ENCODE results near the gene MMP13. TPM values are rescaled to one million over a fixed set of nuclear protein-coding genes. Genes with fewer than 3 reads are reported as not detected.

MMP13 gene
- total RNA-seq (2022; extraction: Qiagen RNA extraction), result 0.07 TPM in 1 of 5 replicates, not detected in the others

GRCh38 chr11:102955624-102956023 is at the start of gene MMP13:
Gene MMP13, minus strand, starts transcription at chr11:102955732. Its CDS starts 27 bp downstream, at chr11:102955705.

Other genes with a start within 250 kb of the MMP13 start
- not detected in 5 replicates for gene MMP27, start 250.0 kb downstream of the MMP13 start, total RNA-seq (2022; extraction: Qiagen RNA extraction)
- gene MMP8, start 230.8 kb downstream of the MMP13 start, total RNA-seq (2022; extraction: Qiagen RNA extraction), result not detected in 5 replicates
- gene MMP10, start 175.1 kb downstream of the MMP13 start, total RNA-seq (2022; extraction: Qiagen RNA extraction), result 0.62 to 1.5 TPM (median 0.96 TPM) in 5 replicates
- 0.43 to 1.4 TPM (median 0.68 TPM) in 5 replicates for gene MMP1, start 157.6 kb downstream of the MMP13 start, total RNA-seq (2022; extraction: Qiagen RNA extraction)
- 0.12 TPM in 1 of 5 replicates, not detected in the others for gene MMP3, start 112.1 kb downstream of the MMP13 start, total RNA-seq (2022; extraction: Qiagen RNA extraction)
- gene MMP12, start 80.8 kb downstream of the MMP13 start, total RNA-seq (2022; extraction: Qiagen RNA extraction), result 0.06 to 0.14 TPM (median 0.08 TPM) in 3 of 5 replicates, not detected in the others
- gene DCUN1D5, start 136.4 kb upstream of the MMP13 start, total RNA-seq (2022; extraction: Qiagen RNA extraction), result 59.7 to 68.2 TPM (median 63.6 TPM) in 5 replicates
- 5.6 to 7.5 TPM (median 6.3 TPM) in 5 replicates for gene DYNC2H1, start 153.7 kb upstream of the MMP13 start, total RNA-seq (2022; extraction: Qiagen RNA extraction)

All from A549 treated with Hydrocortisone at 1 μM for 4 hours (cell line).